Stimulated activated CD4-positive, alpha-beta T cell treated with anti-CD3 and anti-CD28 coated beads, Interleukin-15, amount 100 ng/mL, for 48 hours (primary cell): ENCODE data around the gene ARMC10.
"Not testable (repeated sequence)": the region's sequence is repeated elsewhere in the genome, so short reads cannot be mapped to it uniquely, and the experiment has no call there.

ENCODE experiments used
- DNase-seq, 2 donors: peaks; one replicate each; pipeline ENCODE4 v3.0.0-alpha.2; 2020; ENCODE audit warnings: low read depth in 2 of 2

The ARMC10 gene

GRCh38 chr7:103124429-103124979, 49.6 kb downstream of the ARMC10 start:
- DNase-seq = no peak

GRCh38 chr7:103127006-103127405, 52.1 kb downstream of the ARMC10 start:
- DNase-seq = no peak

GRCh38 chr7:103129702-103130549, 55.0 kb downstream of the ARMC10 start:
- no peak for DNase-seq

- DNase-seq = no peak
These were observed 56.1 kb downstream of the ARMC10 start for GRCh38 chr7:103130901-103131624.

GRCh38 chr7:103132995-103133688, 58.2 kb downstream of the ARMC10 start:
- no peak for DNase-seq

GRCh38 chr7:103134836-103135554, 60.1 kb downstream of the ARMC10 start:
- no peak for DNase-seq

GRCh38 chr7:103140061-103140460, 65.1 kb downstream of the ARMC10 start:
- no peak for DNase-seq

GRCh38 chr7:103140685-103141084, 65.7 kb downstream of the ARMC10 start:
- DNase-seq = no peak

- no peak for DNase-seq
These were observed 66.9 kb downstream of the ARMC10 start for GRCh38 chr7:103141753-103142404.

- DNase-seq = no peak
These were observed 67.6 kb downstream of the ARMC10 start for GRCh38 chr7:103142494-103142893.

GRCh38 chr7:103143868-103144267, 68.9 kb downstream of the ARMC10 start:
- DNase-seq = no peak

- DNase-seq = not testable (repeated sequence)
These were observed 69.8 kb downstream of the ARMC10 start for GRCh38 chr7:103144754-103145153.

GRCh38 chr7:103148131-103148993, 73.4 kb downstream of the ARMC10 start:
- DNase-seq = no peak
